IMR-90 (cell line): ENCODE data around the gene PAFAH1B1. TPM values are rescaled to one million over a fixed set of nuclear protein-coding genes. Genes with fewer than 3 reads are reported as not detected.

Source experiments
- ATAC-seq: fragments of 200-7000 bp; cut with Tn5 transposase; 2 replicates; pipeline ENCODE4 v1.9.1; 2020; ENCODE audit warnings: low read depth, mild to moderate bottlenecking, moderate library complexity
- BruUV-seq: library from RNA; stranded (reverse); fragments of 400-500 nt; replicated peaks from 2 replicates; lab custom pipeline; 2021; lab: Mats Ljungman, UMichigan
- CTCF ChIA-PET: fragments of 300-600 bp; formaldehyde crosslinking; extraction: SDS; loops from one replicate; lab custom pipeline; 2021; ENCODE audit warnings: antibody characterized with exemption; lab: Yijun Ruan, JAX
- POLR2A ChIA-PET: fragments of 300-600 bp; sonication (Branson Sonifier 250); formaldehyde crosslinking; loops from one replicate; lab custom pipeline; 2022; ENCODE audit warnings: antibody characterized with exemption; ENCODE audit not compliant: unreplicated experiment; lab: Charles Lee
- DNase-seq: peaks from one replicate; pipeline ENCODE4 v3.0.0; 2013
- H2AFZ ChIP-seq: replicated peaks from 2 replicates; pipeline ENCODE3; 2013; ENCODE audit warnings: low read length, mild to moderate bottlenecking; ENCODE audit not compliant: poor library complexity
- H2AK5ac ChIP-seq: 2 replicates; pipeline ENCODE4 v1.6.1; 2013; ENCODE audit warnings: low read depth, low read length, inconsistent platforms
- H2AK9ac ChIP-seq: replicated peaks from 2 replicates; pipeline ENCODE3; 2013; ENCODE audit warnings: mild to moderate bottlenecking, low read depth, low read length, moderate library complexity; ENCODE audit not compliant: poor library complexity
- H2BK120ac ChIP-seq: 2 replicates; pipeline ENCODE4 v1.6.1; 2013; ENCODE audit warnings: low read depth, low read length, inconsistent platforms
- H2BK15ac ChIP-seq: 3 replicates; pipeline ENCODE4 v1.6.1; 2013; ENCODE audit warnings: low read depth, low read length, inconsistent platforms
- H2BK20ac ChIP-seq: 2 replicates; pipeline ENCODE4 v1.6.1; 2013; ENCODE audit warnings: low read depth, mild to moderate bottlenecking, inconsistent platforms, low read length, moderate library complexity
- H2BK5ac ChIP-seq: 2 replicates; pipeline ENCODE4 v1.6.1; 2013; ENCODE audit warnings: mild to moderate bottlenecking, low read depth, low read length, inconsistent platforms; ENCODE audit not compliant: poor library complexity, severe bottlenecking
- H3K14ac ChIP-seq: replicated peaks from 2 replicates; pipeline ENCODE4 v1.6.1; 2013; ENCODE audit warnings: low read depth, low read length, inconsistent platforms
- H3K18ac ChIP-seq: 2 replicates; pipeline ENCODE4 v1.6.1; 2013; ENCODE audit warnings: low read depth, low read length, control low read depth
- H3K23ac ChIP-seq: 2 replicates; pipeline ENCODE4 v1.6.1; 2013; ENCODE audit warnings: low read depth, low read length, inconsistent platforms
- H3K27ac ChIP-seq: 2 replicates; pipeline ENCODE4 v1.5.1; 2013; ENCODE audit warnings: mild to moderate bottlenecking, control low read depth, low read length; ENCODE audit not compliant: insufficient read depth
- H3K27me3 ChIP-seq: 2 replicates; pipeline ENCODE4 v1.6.1; 2013; ENCODE audit warnings: low read length; ENCODE audit not compliant: control insufficient read depth, insufficient read depth
- H3K36me3 ChIP-seq: 2 replicates; pipeline ENCODE4 v1.6.1; 2013; ENCODE audit warnings: low read length, mixed read lengths; ENCODE audit not compliant: control insufficient read depth, insufficient read depth
- H3K4ac ChIP-seq: 2 replicates; pipeline ENCODE4 v1.6.1; 2013; ENCODE audit warnings: low read depth, low read length, inconsistent platforms
- H3K4me1 ChIP-seq: 2 replicates; pipeline ENCODE4 v1.6.1; 2013; ENCODE audit warnings: low read length, mixed read lengths; ENCODE audit not compliant: control insufficient read depth, insufficient read depth
- H3K4me2 ChIP-seq: 2 replicates; pipeline ENCODE4 v1.6.1; 2013; ENCODE audit warnings: low read depth, mild to moderate bottlenecking, control low read depth, low read length, moderate library complexity
- H3K4me3 ChIP-seq: 2 replicates; pipeline ENCODE4 v1.5.1; 2013; ENCODE audit warnings: low read depth, mild to moderate bottlenecking, control low read depth, low read length, moderate library complexity; ENCODE audit not compliant: insufficient read depth
- H3K56ac ChIP-seq: 2 replicates; pipeline ENCODE4 v1.6.1; 2013; ENCODE audit warnings: low read length, inconsistent platforms; ENCODE audit not compliant: insufficient read depth; ENCODE audit errors: extremely low read depth
- H3K79me1 ChIP-seq, 2 experiments: 2 replicates each; pipeline ENCODE4 v1.6.1; 2013; ENCODE audit warnings: low read length in 2 of 2, inconsistent platforms in 1 of 2, low read depth in 1 of 2
- H3K9ac ChIP-seq: 2 replicates; pipeline ENCODE4 v1.6.1; 2013; ENCODE audit warnings: low read depth, low read length, control low read depth
- H3K9me1 ChIP-seq: 2 replicates; pipeline ENCODE4 v1.6.1; 2013; ENCODE audit warnings: low read length, inconsistent platforms; ENCODE audit not compliant: insufficient read depth
- H3K9me3 ChIP-seq: 2 replicates; pipeline ENCODE4 v1.6.1; 2013; ENCODE audit warnings: low read length; ENCODE audit not compliant: control insufficient read depth, insufficient read depth
- H4K20me1 ChIP-seq: 2 replicates; pipeline ENCODE4 v1.6.1; 2013; ENCODE audit warnings: low read length, inconsistent platforms; ENCODE audit not compliant: insufficient read depth
- H4K5ac ChIP-seq: 2 replicates; pipeline ENCODE4 v1.6.1; 2013; ENCODE audit warnings: mild to moderate bottlenecking, low read depth, low read length, control low read depth
- H4K8ac ChIP-seq, 2 experiments: 2 replicates each; pipeline ENCODE4 v1.6.1; 2013; ENCODE audit warnings: low read depth in 2 of 2, low read length in 2 of 2, control low read depth in 1 of 2, inconsistent platforms in 1 of 2
- H4K91ac ChIP-seq: 2 replicates; pipeline ENCODE4 v1.6.1; 2013; ENCODE audit warnings: low read depth, low read length, inconsistent platforms; ENCODE audit not compliant: insufficient read depth
- MAZ ChIP-seq: IDR thresholded peaks from 2 replicates; pipeline ENCODE4 v1.6.1; 2012; ENCODE audit warnings: low read depth, mild to moderate bottlenecking, low read length, improper control_type of control experiment, moderate library complexity, borderline replicate concordance
- MXI1 ChIP-seq: IDR thresholded peaks from 2 replicates; pipeline ENCODE4 v1.6.1; 2012; ENCODE audit warnings: low read depth, mild to moderate bottlenecking, low read length, moderate library complexity, borderline replicate concordance
- WGBS, 2 experiments: methylation state at CpG; one replicate each; pipeline versions ENCODE4 v1.1.5 to v1.1.7; 2013; ENCODE audit warnings: missing lambda C conversion rate in 2 of 2; ENCODE audit not compliant: insufficient read length in 1 of 2; ENCODE audit errors: extremely low coverage in 2 of 2; 5-methylcytosine and 5-hydroxymethylcytosine counted together
- dilution Hi-C: fragments of 300-500 bp; cut with HindIII; formaldehyde crosslinking; loops from one replicate; pipeline ENCODE4 v1.14.3; 2018; ENCODE audit warnings: low sequenced_read_pairs; ENCODE audit not compliant: unreplicated experiment
- in situ Hi-C: fragments of 300-500 bp; cut with MboI; formaldehyde crosslinking; loops from 3 replicates; pipeline ENCODE4 v1.14.3; 2019; ENCODE audit warnings: low sequenced_read_pairs, inconsistent platforms, mixed read lengths
- intact Hi-C: fragments of 100-400 bp; cut with micrococcal nuclease; formaldehyde crosslinking; loops from 2 replicates; pipeline ENCODE4 v1.10.0; 2022
- polyA plus RNA-seq, 3 experiments: library from polyadenylated mRNA; depleted of rRNA; stranded (reverse); fragments of >200 nt; gene quantifications; 2 replicates each; pipeline ENCODE4 v1.2.3, GENCODE V29; 2012; ENCODE audit warnings: low replicate concordance in 1 of 3
- total RNA-seq: library from RNA; depleted of rRNA; stranded (reverse); fragments of >200 nt; gene quantifications from 2 replicates; pipeline ENCODE4 v1.2.3, GENCODE V29; 2012

Gene PAFAH1B1
- total and polyA plus RNA-seq, 2 of the 4 experiments (the other 2 are of a cell fraction) = 64.5 to 127 TPM

DNA sequence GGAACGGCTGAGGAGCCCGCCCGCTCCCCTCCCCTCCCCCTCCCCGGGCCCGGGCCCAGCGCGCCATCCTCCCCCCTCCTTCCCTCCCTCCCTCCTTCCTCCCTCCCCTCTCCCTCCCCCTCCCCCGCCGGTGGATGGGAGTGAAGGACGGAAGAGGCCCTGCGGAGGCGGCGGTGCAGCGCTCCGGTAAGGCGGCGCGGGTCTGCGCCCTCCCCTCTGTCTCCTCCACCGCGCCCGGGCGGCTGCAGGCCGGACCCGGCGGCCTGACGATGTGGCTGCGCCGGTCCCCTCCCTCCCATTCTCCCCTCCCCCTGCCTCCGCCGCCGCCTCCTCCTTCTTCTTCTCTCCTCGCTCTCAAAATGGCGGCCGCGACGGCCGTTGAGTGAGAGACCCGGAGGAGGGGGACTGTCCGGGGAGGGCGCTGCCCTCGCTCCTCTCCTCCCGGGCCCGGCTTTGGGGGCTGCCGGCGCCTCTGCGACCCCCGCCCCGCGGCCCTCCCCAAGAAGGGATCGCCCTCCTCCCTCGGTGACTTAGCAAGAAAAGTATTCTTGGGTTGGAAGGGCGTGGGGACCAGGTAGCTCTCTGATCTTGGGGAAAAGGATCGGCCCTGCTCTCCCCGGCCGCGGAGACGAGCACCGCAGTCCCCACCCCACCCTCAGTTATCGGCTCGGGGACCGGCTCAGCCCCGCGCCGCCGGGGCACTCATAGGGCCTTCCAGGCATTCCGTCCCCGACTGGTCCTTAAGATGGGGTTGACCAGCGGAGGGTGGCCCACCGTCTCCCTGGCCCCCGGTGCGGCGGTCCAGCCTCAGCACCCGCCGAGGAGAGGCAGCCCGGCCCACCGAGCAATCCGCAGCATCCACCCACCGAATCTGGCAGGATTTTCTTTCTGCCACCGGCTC, 617 bp downstream of the PAFAH1B1 start:
- peak overlapping the region; percentile 78 for H3K4ac ChIP-seq
- H4K5ac ChIP-seq = peak overlapping the region; percentile 44
- ATAC-seq = peak; percentile 73
- H3K9me1 ChIP-seq = 0 out of 2 replicates have a peak, but pooled peaks cover 4% of the 10 kb centered on the region
- H2AFZ ChIP-seq = peak overlapping the region; percentile 93
- no TSS peak for BruUV-seq
- intact Hi-C loops (loop anchor here (2.0 to 10.0 kb wide), 2 partner anchors 83 to 139 kb away; partner anchors contain the start of gene METTL16), in situ Hi-C loops (no loop called here), dilution Hi-C loops (no loop called here)
- peak overlapping the region; percentile 87 for H3K23ac ChIP-seq
- ChIA-PET POLR2A (interaction anchor here (0.6 to 0.8 kb wide), 3 partner anchors 12 to 23 kb away, joined by 3 to 5 read pairs (median 3); no protein-coding TSS in a partner anchor), CTCF (no interaction called here)
- H4K20me1 ChIP-seq = peaks cover 48% of the 10 kb centered on the region
- no peaks in the 10 kb centered on the region for H3K9me3 ChIP-seq
- 0% methylated on average over 4 of the region's 80 CpGs; no CpG with 5 or more reads in 1 of the 2 experiments for WGBS, 2 experiments
- peak overlapping the region; percentile 81 for H4K91ac ChIP-seq
- no peaks in the 10 kb centered on the region for H3K27me3 ChIP-seq
- H3K18ac ChIP-seq = peak overlapping the region; percentile 66; the same call in 1 of the 2 replicates
- H3K9ac ChIP-seq = peak overlapping the region; percentile 99
- H2BK5ac ChIP-seq = peak overlapping the region; percentile 97
- peak overlapping the region; percentile 59 for H2AK5ac ChIP-seq
- peaks cover 2% of the 10 kb centered on the region; the same call in 1 of the 2 replicates for H3K4me1 ChIP-seq
- peak; percentile 61 for DNase-seq
- H2AK9ac ChIP-seq = peak overlapping the region; percentile 89
- H3K14ac ChIP-seq = peak overlapping the region; percentile 96
- H3K4me2 ChIP-seq = peak overlapping the region; percentile 100
- TF ChIP-seq MAZ (peak; percentile 71), MXI1 (no peak)
- H2BK15ac ChIP-seq = peak overlapping the region; percentile 6; the same call in 1 of the 3 replicates
- H3K79me1 ChIP-seq = peaks cover 4 to 12% of the 10 kb centered on the region in 2 experiments; a peak in 2 of 4 replicates
- H3K36me3 ChIP-seq = no peaks in the 10 kb centered on the region; the same call in 1 of the 2 replicates
- peak overlapping the region; percentile 99 for H3K4me3 ChIP-seq
- peak overlapping the region; percentile 66; the same call in 1 of the 2 replicates for H2BK120ac ChIP-seq
- no peak overlapping the region for H2BK20ac ChIP-seq
- peak overlapping the region; percentile 49 for H3K56ac ChIP-seq
- H3K27ac ChIP-seq = peak overlapping the region; percentile 99
- peak overlapping the region; percentile 48 to 91; a peak in 2 of 4 replicates for H4K8ac ChIP-seq
